WTC11 (cell line): ENCODE measurements around the gene GOLT1B. TPM values are rescaled to one million over a fixed set of nuclear protein-coding genes. Genes with fewer than 3 reads are reported as not detected.

ENCODE experiments used
- ATAC-seq: fragments of 200-7000 bp; cut with Tn5 transposase; 2 replicates; pipeline ENCODE4 v1.10.0; 2021; ENCODE audit warnings: mild to moderate bottlenecking, moderate library complexity
- CTCF ChIA-PET: fragments of 300-600 bp; sonication (Branson Sonifier 250); formaldehyde crosslinking; loops from one replicate; lab custom pipeline; 2021; ENCODE audit warnings: antibody characterized with exemption; lab: Charles Lee
- POLR2A ChIA-PET: fragments of 350-600 bp; sonication (Branson Sonifier 250); formaldehyde crosslinking; loops from one replicate; lab custom pipeline; 2021; ENCODE audit warnings: antibody characterized with exemption; lab: Charles Lee
- DNase-seq: peaks from one replicate; pipeline ENCODE4 v3.0.0; 2021; ENCODE audit warnings: low spot score
- H3K27ac Mint-ChIP-seq: 2 replicates; pipeline ENCODE4 v1.8.0; 2021; ENCODE audit warnings: mixed read lengths
- H3K27me3 Mint-ChIP-seq: 2 replicates; pipeline ENCODE4 v1.8.0; 2021; ENCODE audit warnings: low read depth, mild to moderate bottlenecking, moderate library complexity, mixed read lengths
- H3K36me3 Mint-ChIP-seq: 2 replicates; pipeline ENCODE4 v1.8.0; 2021; ENCODE audit warnings: mixed read lengths
- H3K4me1 Mint-ChIP-seq: 2 replicates; pipeline ENCODE4 v1.8.0; 2022; ENCODE audit warnings: mixed read lengths
- H3K4me3 Mint-ChIP-seq: 2 replicates; pipeline ENCODE4 v1.8.0; 2021; ENCODE audit warnings: mild to moderate bottlenecking, moderate library complexity, mixed read lengths
- H3K9me3 Mint-ChIP-seq: 2 replicates; pipeline ENCODE4 v1.8.0; 2021; ENCODE audit warnings: mixed read lengths
- AR ChIP-seq: fragments of 250-450 bp; sonication (Bioruptor Pico); IDR thresholded peaks from 2 replicates; pipeline ENCODE4 v1.9.0; 2021; ENCODE audit warnings: mild to moderate bottlenecking
- ATF1 ChIP-seq: sonication (generic); formaldehyde crosslinking; IDR thresholded peaks from 2 replicates; pipeline ENCODE4 v1.8.1; 2023; ENCODE audit warnings: mild to moderate bottlenecking, moderate library complexity, missing genetic modification reagents
- ATF3 ChIP-seq: sonication (generic); formaldehyde crosslinking; conservative IDR thresholded peaks from 2 replicates; pipeline ENCODE4 v1.8.1; 2022; ENCODE audit warnings: mild to moderate bottlenecking, missing genetic modification reagents
- E2F4 ChIP-seq: sonication (generic); formaldehyde crosslinking; IDR thresholded peaks from 2 replicates; pipeline ENCODE4 v1.8.1; 2022; ENCODE audit warnings: low read depth, mild to moderate bottlenecking, moderate library complexity, missing genetic modification reagents, borderline replicate concordance
- ELF4 ChIP-seq: sonication (generic); formaldehyde crosslinking; IDR thresholded peaks from 2 replicates; pipeline ENCODE4 v1.8.1; 2022; ENCODE audit warnings: low read depth, mild to moderate bottlenecking, moderate library complexity, missing genetic modification reagents
- ETV6 ChIP-seq: sonication (generic); formaldehyde crosslinking; IDR thresholded peaks from 2 replicates; pipeline ENCODE4 v1.8.1; 2022; ENCODE audit warnings: mild to moderate bottlenecking, missing genetic modification reagents
- FOXK1 ChIP-seq: sonication (generic); formaldehyde crosslinking; IDR thresholded peaks from 2 replicates; pipeline ENCODE4 v1.8.0; 2022; ENCODE audit warnings: mild to moderate bottlenecking, moderate library complexity, missing genetic modification reagents
- FOXP1 ChIP-seq: sonication (generic); formaldehyde crosslinking; IDR thresholded peaks from 2 replicates; pipeline ENCODE4 v1.8.0; 2022; ENCODE audit warnings: missing genetic modification reagents, mild to moderate bottlenecking, moderate library complexity, borderline replicate concordance
- GRHL2 ChIP-seq: fragments of 250-450 bp; sonication (Bioruptor Pico); IDR thresholded peaks from 2 replicates; pipeline ENCODE4 v1.8.0; 2022; ENCODE audit warnings: mild to moderate bottlenecking, moderate library complexity; ENCODE audit not compliant: insufficient replicate concordance, severe bottlenecking
- GTF2I ChIP-seq: fragments of 250-450 bp; sonication (Bioruptor Pico); conservative IDR thresholded peaks from 2 replicates; pipeline ENCODE4 v1.4.0; 2021; ENCODE audit warnings: mild to moderate bottlenecking
- KAT7 ChIP-seq: sonication (generic); formaldehyde crosslinking; IDR thresholded peaks from 2 replicates; pipeline ENCODE4 v1.8.1; 2023; ENCODE audit warnings: missing genetic modification reagents, mild to moderate bottlenecking, borderline replicate concordance
- MLX ChIP-seq: sonication (generic); formaldehyde crosslinking; IDR thresholded peaks from 2 replicates; pipeline ENCODE4 v1.8.1; 2023; ENCODE audit warnings: mild to moderate bottlenecking, missing genetic modification reagents, moderate library complexity
- MYBL2 ChIP-seq: sonication (generic); formaldehyde crosslinking; IDR thresholded peaks from 2 replicates; pipeline ENCODE4 v1.8.1; 2023; ENCODE audit warnings: mild to moderate bottlenecking, moderate library complexity, missing genetic modification reagents
- NFATC4 ChIP-seq: fragments of 250-450 bp; sonication (Bioruptor Pico); IDR thresholded peaks from 2 replicates; pipeline ENCODE4 v1.9.0; 2021; ENCODE audit warnings: mild to moderate bottlenecking
- OVOL2 ChIP-seq: fragments of 250-450 bp; sonication (Bioruptor Pico); IDR thresholded peaks from 2 replicates; pipeline ENCODE4 v1.9.0; 2021; ENCODE audit warnings: mild to moderate bottlenecking, borderline replicate concordance
- SMAD3 ChIP-seq: sonication (generic); formaldehyde crosslinking; IDR thresholded peaks from 2 replicates; pipeline ENCODE4 v1.8.0; 2022; ENCODE audit warnings: missing genetic modification reagents, mild to moderate bottlenecking, borderline replicate concordance
- SMAD4 ChIP-seq: sonication (generic); formaldehyde crosslinking; IDR thresholded peaks from 2 replicates; pipeline ENCODE4 v1.8.0; 2022; ENCODE audit warnings: mild to moderate bottlenecking, missing genetic modification reagents
- STAT6 ChIP-seq: sonication (generic); formaldehyde crosslinking; conservative IDR thresholded peaks from 2 replicates; pipeline ENCODE4 v1.8.1; 2023; ENCODE audit warnings: mild to moderate bottlenecking, low read depth, missing genetic modification reagents, moderate library complexity
- TEAD1 ChIP-seq: sonication (generic); formaldehyde crosslinking; IDR thresholded peaks from 2 replicates; pipeline ENCODE4 v1.8.0; 2022; ENCODE audit warnings: mild to moderate bottlenecking, missing genetic modification reagents
- TEAD4 ChIP-seq: sonication (generic); formaldehyde crosslinking; IDR thresholded peaks from 2 replicates; pipeline ENCODE4 v1.8.0; 2022; ENCODE audit warnings: mild to moderate bottlenecking, missing genetic modification reagents
- TP53 ChIP-seq: sonication (generic); formaldehyde crosslinking; IDR thresholded peaks from 2 replicates; pipeline ENCODE4 v1.8.1; 2023; ENCODE audit warnings: mild to moderate bottlenecking, missing genetic modification reagents
- ZNF219 ChIP-seq: sonication (generic); formaldehyde crosslinking; IDR thresholded peaks from 2 replicates; pipeline ENCODE4 v1.8.0; 2023; ENCODE audit warnings: missing genetic modification reagents, mild to moderate bottlenecking, borderline replicate concordance
- ZNF232 ChIP-seq: sonication (generic); formaldehyde crosslinking; IDR thresholded peaks from 2 replicates; pipeline ENCODE4 v1.8.0; 2022; ENCODE audit warnings: mild to moderate bottlenecking, missing genetic modification reagents
- ZNF425 ChIP-seq: fragments of 250-450 bp; sonication (Bioruptor Pico); conservative IDR thresholded peaks from 2 replicates; pipeline ENCODE4 v1.9.0; 2021; ENCODE audit warnings: mild to moderate bottlenecking
- ZNF671 ChIP-seq: fragments of 250-450 bp; sonication (Bioruptor Pico); IDR thresholded peaks from 2 replicates; pipeline ENCODE4 v1.8.0; 2021; ENCODE audit warnings: mild to moderate bottlenecking
- ZSCAN18 ChIP-seq: fragments of 250-450 bp; sonication (Bioruptor Pico); IDR thresholded peaks from 2 replicates; pipeline ENCODE4 v2.1.2; 2022; ENCODE audit warnings: mild to moderate bottlenecking, moderate library complexity
- total RNA-seq: library from RNA; stranded (reverse); gene quantifications from 3 replicates; pipeline ENCODE4 v1.2.3, GENCODE V29; 2021

The GOLT1B gene
- total RNA-seq, 1 experiment from 2014 or later: 39.7 TPM

GRCh38 chr12:21539797-21540196 lies 38.2 kb downstream of the GOLT1B start:
- Mint-ChIP-seq H3K9me3 (no peaks in the 10 kb centered on the region), H3K4me1 (no peaks in the 10 kb centered on the region), H3K27me3 (no peaks in the 10 kb centered on the region), H3K4me3 (no peak overlapping the region), H3K36me3 (no peaks in the 10 kb centered on the region), H3K27ac (no peak overlapping the region)
- DNase-seq (no peak), ATAC-seq (no peak)
- TF ChIP-seq ATF3 (CRISPR knock-in tag) (no peak), ELF4 (CRISPR knock-in tag) (no peak), FOXK1 (CRISPR knock-in tag) (no peak), ETV6 (CRISPR knock-in tag) (no peak), ZNF671 (CRISPR knock-in tag) (no peak), SMAD4 (CRISPR knock-in tag) (no peak), AR (CRISPR knock-in tag) (no peak), MLX (CRISPR knock-in tag) (no peak), ZNF219 (CRISPR knock-in tag) (no peak), KAT7 (CRISPR knock-in tag) (no peak), TEAD4 (no peak), GTF2I (no peak), ZNF232 (CRISPR knock-in tag) (no peak), TP53 (CRISPR knock-in tag) (no peak), STAT6 (CRISPR knock-in tag) (no peak), OVOL2 (CRISPR knock-in tag) (no peak)
- POLR2A ChIA-PET: no interaction called here
- CTCF ChIA-PET: no interaction called here

GRCh38 chr12:21541773-21542172 lies 40.2 kb downstream of the GOLT1B start:
- Mint-ChIP-seq H3K27me3 (no peaks in the 10 kb centered on the region), H3K4me1 (no peaks in the 10 kb centered on the region), H3K27ac (no peak overlapping the region), H3K36me3 (no peaks in the 10 kb centered on the region), H3K4me3 (no peak overlapping the region), H3K9me3 (no peaks in the 10 kb centered on the region)
- ChIA-PET CTCF (no interaction called here), POLR2A (no interaction called here)
- no peak for DNase-seq
- no peak for ATAC-seq
- TF ChIP-seq TP53 (CRISPR knock-in tag) (no peak), MYBL2 (CRISPR knock-in tag) (no peak), GRHL2 (no peak), NFATC4 (CRISPR knock-in tag) (no peak), SMAD3 (CRISPR knock-in tag) (no peak), E2F4 (no peak), TEAD1 (no peak), FOXP1 (CRISPR knock-in tag) (no peak), ZNF232 (CRISPR knock-in tag) (no peak), ZSCAN18 (CRISPR knock-in tag) (no peak), ATF1 (CRISPR knock-in tag) (no peak), ZNF671 (CRISPR knock-in tag) (no peak), ZNF425 (no peak)
